Esophagus muscularis mucosa (tissue), 4 donors: ENCODE measurements around the gene MYO16.

ENCODE experiments used
- CTCF ChIP-seq, 3 experiments: fragments of 200-600 bp in 2 of 3; fragments of 450-650 bp in 1 of 3; sonication (generic) in 2 of 3; IDR thresholded peaks; one replicate each; pipeline ENCODE4 v1.5.1; 2017 to 2019; ENCODE audit warnings: antibody characterized with exemption in 3 of 3, mild to moderate bottlenecking in 2 of 3, moderate library complexity in 1 of 3
- EP300 ChIP-seq: sonication (generic); formaldehyde crosslinking; IDR thresholded peaks from one replicate; pipeline ENCODE4 v1.6.1; 2017; ENCODE audit warnings: antibody characterized with exemption
- POLR2A ChIP-seq: fragments of 450-650 bp; IDR thresholded peaks from one replicate; pipeline ENCODE4 v1.6.1; 2017; ENCODE audit warnings: antibody characterized with exemption, moderate library complexity, mild to moderate bottlenecking, low read depth
- POLR2AphosphoS5 ChIP-seq, 2 donors: sonication (generic); formaldehyde crosslinking; IDR thresholded peaks; one replicate each; pipeline ENCODE4 v1.6.1; 2017; ENCODE audit warnings: antibody characterized with exemption in 2 of 2

GRCh38 chr13:109002934-109003333 is 373.5 kb downstream of the MYO16 start:
- TF ChIP-seq CTCF (IDR thresholded peaks at IDR 0.05), result no peak
- TF ChIP-seq POLR2AphosphoS5 (IDR thresholded peaks at IDR 0.05), result no peak
- no peak for TF ChIP-seq POLR2A
- TF ChIP-seq EP300, result no peak
